Fibroblast of lung (primary cell): ENCODE results near the gene KBTBD13.

ENCODE experiments used
- EZH2 ChIP-seq: IDR thresholded peaks from 2 replicates; pipeline ENCODE4 v1.5.1; 2012; ENCODE audit warnings: low read length, control low read depth, mild to moderate bottlenecking; ENCODE audit errors: missing control alignments
- TF ChIP-seq, protein P1 (sequence below), 2 donors: IDR thresholded peaks in 1 of 2; conservative IDR thresholded peaks in 1 of 2; 1 replicate in 1 of 2; 2 replicates in 1 of 2; pipeline ENCODE4 v1.5.1; 2011 to 2012; ENCODE audit warnings: low read length in 2 of 2, control low read depth in 1 of 2, inconsistent platforms in 1 of 2, low read depth in 1 of 2, mild to moderate bottlenecking in 1 of 2

DNA sequence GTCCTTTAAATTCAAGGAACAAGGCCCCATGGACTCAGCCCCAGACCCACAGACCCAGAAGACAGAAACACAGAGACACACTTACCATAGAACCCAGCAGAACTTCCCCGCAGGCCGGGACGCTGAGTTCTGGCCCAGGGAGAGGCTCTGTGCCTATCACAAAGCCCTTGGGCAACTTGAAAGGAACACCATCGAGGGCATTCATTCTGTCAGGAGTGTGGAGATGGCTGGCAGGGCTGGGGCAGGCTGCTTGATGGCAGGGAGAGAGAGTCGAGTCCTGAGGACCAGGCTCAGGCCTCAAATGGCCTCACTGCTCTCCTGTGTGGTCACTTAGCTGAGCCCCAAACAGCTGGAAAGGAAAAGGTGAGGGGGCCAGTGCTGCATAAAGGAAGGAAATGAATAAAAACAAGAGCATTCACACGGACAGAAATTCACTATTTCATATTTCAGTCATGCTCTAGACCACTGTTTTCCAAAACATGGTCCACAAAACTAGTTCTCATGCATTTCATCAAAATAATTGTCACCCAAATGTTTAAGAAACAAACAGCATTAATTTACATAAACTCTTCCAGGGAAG lies 29.6 kb downstream of the KBTBD13 start:
- TF ChIP-seq, protein P1, sequence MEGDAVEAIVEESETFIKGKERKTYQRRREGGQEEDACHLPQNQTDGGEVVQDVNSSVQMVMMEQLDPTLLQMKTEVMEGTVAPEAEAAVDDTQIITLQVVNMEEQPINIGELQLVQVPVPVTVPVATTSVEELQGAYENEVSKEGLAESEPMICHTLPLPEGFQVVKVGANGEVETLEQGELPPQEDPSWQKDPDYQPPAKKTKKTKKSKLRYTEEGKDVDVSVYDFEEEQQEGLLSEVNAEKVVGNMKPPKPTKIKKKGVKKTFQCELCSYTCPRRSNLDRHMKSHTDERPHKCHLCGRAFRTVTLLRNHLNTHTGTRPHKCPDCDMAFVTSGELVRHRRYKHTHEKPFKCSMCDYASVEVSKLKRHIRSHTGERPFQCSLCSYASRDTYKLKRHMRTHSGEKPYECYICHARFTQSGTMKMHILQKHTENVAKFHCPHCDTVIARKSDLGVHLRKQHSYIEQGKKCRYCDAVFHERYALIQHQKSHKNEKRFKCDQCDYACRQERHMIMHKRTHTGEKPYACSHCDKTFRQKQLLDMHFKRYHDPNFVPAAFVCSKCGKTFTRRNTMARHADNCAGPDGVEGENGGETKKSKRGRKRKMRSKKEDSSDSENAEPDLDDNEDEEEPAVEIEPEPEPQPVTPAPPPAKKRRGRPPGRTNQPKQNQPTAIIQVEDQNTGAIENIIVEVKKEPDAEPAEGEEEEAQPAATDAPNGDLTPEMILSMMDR (conservative IDR thresholded peaks at IDR 0.05 in 1 of 2, IDR thresholded peaks at IDR 0.05 in 1 of 2; ENCODE audit: low read depth in 1 of 2, low read length in 2 of 2): no peak
- TF ChIP-seq EZH2: no peak
